NCI-H128 (cell line): ENCODE results near the gene SEMA3C.
"Not testable (repeated sequence)": the region's sequence is repeated elsewhere in the genome, so short reads cannot be mapped to it uniquely, and the experiment has no call there.

Experiments used
- DNase-seq: peaks from one replicate; lab custom pipeline; 2025; ENCODE audit not compliant: unreplicated experiment; lab: John Stamatoyannopoulos, UW

Gene SEMA3C

GRCh38 chr7:80929619-80930018 is 10.8 kb upstream of the SEMA3C start:
- DNase-seq: no peak

GRCh38 chr7:80926955-80927354 is 8.1 kb upstream of the SEMA3C start:
- DNase-seq: not testable (repeated sequence)

- DNase-seq: no peak
Measured at GRCh38 chr7:80924090-80924489, 5.2 kb upstream of the SEMA3C start.

- DNase-seq: peak; percentile 69
Measured at GRCh38 chr7:80923211-80923612, 4.4 kb upstream of the SEMA3C start.

GRCh38 chr7:80922253-80923049 is 3.6 kb upstream of the SEMA3C start:
- no peak for DNase-seq

GRCh38 chr7:80921130-80921529 is 2.3 kb upstream of the SEMA3C start:
- no peak for DNase-seq

GRCh38 chr7:80918399-80918798 is 452 bp downstream of the SEMA3C start:
- no peak for DNase-seq

- no peak for DNase-seq
Measured at GRCh38 chr7:80916770-80917741, 1.8 kb downstream of the SEMA3C start.

- no peak for DNase-seq
Measured at GRCh38 chr7:80910228-80910627, 8.6 kb downstream of the SEMA3C start.

- DNase-seq: no peak
Measured at GRCh38 chr7:80908360-80908797, 10.5 kb downstream of the SEMA3C start.

- no peak for DNase-seq
Measured at GRCh38 chr7:80907612-80908011, 11.2 kb downstream of the SEMA3C start.

GRCh38 chr7:80907141-80907601 is 11.7 kb downstream of the SEMA3C start:
- DNase-seq: no peak

GRCh38 chr7:80905334-80905733 is 13.5 kb downstream of the SEMA3C start:
- DNase-seq: no peak

GRCh38 chr7:80902716-80903308 is 16.0 kb downstream of the SEMA3C start:
- DNase-seq: no peak

GRCh38 chr7:80902019-80902418 is 16.8 kb downstream of the SEMA3C start:
- no peak for DNase-seq

GRCh38 chr7:80900583-80901576 is 18.0 kb downstream of the SEMA3C start:
- no peak for DNase-seq

GRCh38 chr7:80896906-80897598 is 21.8 kb downstream of the SEMA3C start:
- DNase-seq: no peak

GRCh38 chr7:80895056-80895455 is 23.8 kb downstream of the SEMA3C start:
- no peak for DNase-seq

- no peak for DNase-seq
Measured at GRCh38 chr7:80891259-80891544, 27.6 kb downstream of the SEMA3C start.
